Testis (tissue), 2 donors: ENCODE measurements around the gene SUPT3H.

Source experiments
- CTCF ChIP-seq, 3 experiments: fragments of 450-650 bp in 2 of 3; fragments of 200-600 bp in 1 of 3; sonication (generic) in 1 of 3; IDR thresholded peaks; one replicate each; pipeline ENCODE4 v1.5.1; 2016 to 2019; ENCODE audit warnings: antibody characterized with exemption in 3 of 3, mild to moderate bottlenecking in 2 of 3, moderate library complexity in 1 of 3
- POLR2A ChIP-seq: fragments of 450-650 bp; IDR thresholded peaks from one replicate; pipeline ENCODE4 v1.6.1; 2017; ENCODE audit warnings: antibody characterized with exemption, mild to moderate bottlenecking, moderate library complexity

DNA sequence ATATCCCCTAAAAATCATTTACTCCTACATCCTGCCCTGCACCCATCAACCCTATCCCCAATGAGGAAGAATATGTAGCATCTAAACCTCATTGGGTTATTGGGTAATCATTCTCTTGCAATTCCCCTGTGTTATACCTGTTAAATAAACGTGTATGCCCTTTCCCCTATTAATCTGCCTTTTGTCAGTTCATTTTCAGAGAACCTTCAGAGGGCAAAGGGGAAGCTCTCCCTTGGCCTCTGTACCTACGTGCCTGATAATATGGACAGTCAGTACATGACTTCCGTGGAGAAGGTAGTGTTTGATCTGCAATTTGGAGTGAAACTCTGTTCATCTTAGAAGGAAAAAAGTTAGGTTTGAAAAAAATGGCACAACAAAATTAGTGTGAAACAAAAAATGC, 223.1 kb downstream of the SUPT3H start:
- TF ChIP-seq CTCF (IDR thresholded peaks at IDR 0.05) (no peak), POLR2A (no peak)
